ENCODE measurements around the gene MEGF11.
A peak's percentile ranks its signal among the peaks of the same experiment; 100 is the strongest.

The MEGF11 gene

GRCh38 chr15:65937476-65937875 lies 316.1 kb downstream of the MEGF11 start:
- DNase-seq (ENCODE audit: low spot score) = no peak

- no peak for DNase-seq (ENCODE audit: low spot score)
Observed at GRCh38 chr15:65937054-65937453, 316.5 kb downstream of the MEGF11 start.

- DNase-seq (ENCODE audit: low spot score) = no peak
Observed at GRCh38 chr15:65936282-65936681, 317.3 kb downstream of the MEGF11 start.

- DNase-seq (ENCODE audit: low spot score) = no peak
Observed at GRCh38 chr15:65935391-65935790, 318.2 kb downstream of the MEGF11 start.

- no peak for DNase-seq (ENCODE audit: low spot score)
Observed at GRCh38 chr15:65931221-65931620, 322.3 kb downstream of the MEGF11 start.

- DNase-seq (ENCODE audit: low spot score) = no peak
Observed at GRCh38 chr15:65930134-65930533, 323.4 kb downstream of the MEGF11 start.

- no peak for DNase-seq (ENCODE audit: low spot score)
Observed at GRCh38 chr15:65929573-65929972, 324.0 kb downstream of the MEGF11 start.

- DNase-seq (ENCODE audit: low spot score) = no peak
Observed at GRCh38 chr15:65927545-65927944, 326.0 kb downstream of the MEGF11 start.

- DNase-seq (ENCODE audit: low spot score) = no peak
Observed at GRCh38 chr15:65926899-65927298, 326.7 kb downstream of the MEGF11 start.

- no peak for DNase-seq (ENCODE audit: low spot score)
Observed at GRCh38 chr15:65926459-65926858, 327.1 kb downstream of the MEGF11 start.

GRCh38 chr15:65925338-65925737 lies 328.2 kb downstream of the MEGF11 start:
- DNase-seq (ENCODE audit: low spot score) = no peak

GRCh38 chr15:65924004-65924403 lies 329.5 kb downstream of the MEGF11 start:
- DNase-seq (ENCODE audit: low spot score) = no peak

GRCh38 chr15:65923264-65923663 lies 330.3 kb downstream of the MEGF11 start:
- DNase-seq (ENCODE audit: low spot score) = no peak

- DNase-seq (ENCODE audit: low spot score) = peak; percentile 62
Observed at GRCh38 chr15:65922621-65923020, 330.9 kb downstream of the MEGF11 start.

- DNase-seq (ENCODE audit: low spot score) = no peak
Observed at GRCh38 chr15:65921780-65922179, 331.8 kb downstream of the MEGF11 start.

GRCh38 chr15:65920825-65921309 lies 332.7 kb downstream of the MEGF11 start:
- no peak for DNase-seq (ENCODE audit: low spot score)

- DNase-seq (ENCODE audit: low spot score) = no peak
Observed at GRCh38 chr15:65920121-65920520, 333.4 kb downstream of the MEGF11 start.

- DNase-seq (ENCODE audit: low spot score) = no peak
Observed at GRCh38 chr15:65919353-65919752, 334.2 kb downstream of the MEGF11 start.

GRCh38 chr15:65918945-65919344 lies 334.6 kb downstream of the MEGF11 start:
- no peak for DNase-seq (ENCODE audit: low spot score)

GRCh38 chr15:65918357-65918920 lies 335.1 kb downstream of the MEGF11 start:
- DNase-seq (ENCODE audit: low spot score) = no peak

- DNase-seq (ENCODE audit: low spot score) = no peak
Observed at GRCh38 chr15:65917936-65918335, 335.6 kb downstream of the MEGF11 start.

- no peak for DNase-seq (ENCODE audit: low spot score)
Observed at GRCh38 chr15:65917407-65917756, 336.2 kb downstream of the MEGF11 start.

GRCh38 chr15:65916664-65917406 lies 336.7 kb downstream of the MEGF11 start:
- DNase-seq (ENCODE audit: low spot score) = peak; percentile 88

Data from ecto neural progenitor cell (in vitro differentiated cells).